Measurements from ENCODE around the gene ARPP21.

DNA sequence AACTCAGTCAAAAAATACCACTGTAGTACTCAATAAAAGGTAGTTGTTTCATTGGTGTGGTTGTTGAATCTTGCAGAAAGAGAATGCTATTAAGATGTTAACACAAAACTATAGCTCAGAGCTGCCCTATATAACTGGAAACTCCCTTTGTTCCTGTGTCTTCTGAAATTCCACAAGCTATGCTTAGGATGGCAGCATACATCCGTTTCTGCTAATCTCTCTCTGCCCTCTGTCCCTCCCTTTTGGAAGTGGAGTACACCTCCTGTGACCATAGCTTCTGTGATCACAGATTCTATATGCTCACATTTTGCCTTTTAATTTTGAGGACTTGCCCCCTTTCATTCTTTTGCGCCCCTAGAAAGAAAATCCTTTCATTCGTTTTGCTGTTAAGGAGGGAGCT, 33.7 kb downstream of the ARPP21 start:
- TF ChIP-seq, protein P1, sequence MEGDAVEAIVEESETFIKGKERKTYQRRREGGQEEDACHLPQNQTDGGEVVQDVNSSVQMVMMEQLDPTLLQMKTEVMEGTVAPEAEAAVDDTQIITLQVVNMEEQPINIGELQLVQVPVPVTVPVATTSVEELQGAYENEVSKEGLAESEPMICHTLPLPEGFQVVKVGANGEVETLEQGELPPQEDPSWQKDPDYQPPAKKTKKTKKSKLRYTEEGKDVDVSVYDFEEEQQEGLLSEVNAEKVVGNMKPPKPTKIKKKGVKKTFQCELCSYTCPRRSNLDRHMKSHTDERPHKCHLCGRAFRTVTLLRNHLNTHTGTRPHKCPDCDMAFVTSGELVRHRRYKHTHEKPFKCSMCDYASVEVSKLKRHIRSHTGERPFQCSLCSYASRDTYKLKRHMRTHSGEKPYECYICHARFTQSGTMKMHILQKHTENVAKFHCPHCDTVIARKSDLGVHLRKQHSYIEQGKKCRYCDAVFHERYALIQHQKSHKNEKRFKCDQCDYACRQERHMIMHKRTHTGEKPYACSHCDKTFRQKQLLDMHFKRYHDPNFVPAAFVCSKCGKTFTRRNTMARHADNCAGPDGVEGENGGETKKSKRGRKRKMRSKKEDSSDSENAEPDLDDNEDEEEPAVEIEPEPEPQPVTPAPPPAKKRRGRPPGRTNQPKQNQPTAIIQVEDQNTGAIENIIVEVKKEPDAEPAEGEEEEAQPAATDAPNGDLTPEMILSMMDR (IDR thresholded peaks at IDR 0.05; ENCODE audit: poor library complexity, severe bottlenecking): peak; percentile 29
- TF ChIP-seq POLR2AphosphoS5 (IDR thresholded peaks at IDR 0.05): no peak
- TF ChIP-seq EZH2 (IDR thresholded peaks at IDR 0.05; ENCODE audit: borderline replicate concordance, insufficient read depth, low read length, poor library complexity, severe bottlenecking): no peak
- peak; percentile 38 for TF ChIP-seq RAD21 (conservative IDR thresholded peaks at IDR 0.05)
- TF ChIP-seq MXI1 (conservative IDR thresholded peaks at IDR 0.05; ENCODE audit: poor library complexity, severe bottlenecking): no peak
- no peak for TF ChIP-seq EP300 (conservative IDR thresholded peaks at IDR 0.05; ENCODE audit: poor library complexity, severe bottlenecking)
- TF ChIP-seq TAF1 (IDR thresholded peaks at IDR 0.05; ENCODE audit: low read depth): no peak
- TF ChIP-seq SMC3 (conservative IDR thresholded peaks at IDR 0.05; ENCODE audit: poor library complexity): peak; percentile 34

All from neural cell (in vitro differentiated cells).